GM13977 (cell line): ENCODE results near the gene SEH1L.
"Not testable (repeated sequence)": the region's sequence is repeated elsewhere in the genome, so short reads cannot be mapped to it uniquely, and the experiment has no call there.

Experiments
- DNase-seq: peaks from one replicate; pipeline ENCODE4 v3.0.0; 2012; ENCODE audit warnings: low spot score
- in situ Hi-C: fragments of 300-500 bp; cut with MboI; formaldehyde crosslinking; loops from one replicate; pipeline ENCODE4 v1.12.0; 2022; ENCODE audit warnings: low sequenced_read_pairs, low pct_unique_long_range_greater_than_20kb, mixed read lengths, inconsistent platforms; ENCODE audit not compliant: unreplicated experiment
- TF ChIP-seq, protein P1 (sequence below): IDR thresholded peaks from 2 replicates; pipeline ENCODE4 v1.5.1; 2012; ENCODE audit warnings: mild to moderate bottlenecking, control low read depth; ENCODE audit not compliant: insufficient read depth; ENCODE audit errors: extremely low read depth, missing control alignments

SEH1L gene

DNA sequence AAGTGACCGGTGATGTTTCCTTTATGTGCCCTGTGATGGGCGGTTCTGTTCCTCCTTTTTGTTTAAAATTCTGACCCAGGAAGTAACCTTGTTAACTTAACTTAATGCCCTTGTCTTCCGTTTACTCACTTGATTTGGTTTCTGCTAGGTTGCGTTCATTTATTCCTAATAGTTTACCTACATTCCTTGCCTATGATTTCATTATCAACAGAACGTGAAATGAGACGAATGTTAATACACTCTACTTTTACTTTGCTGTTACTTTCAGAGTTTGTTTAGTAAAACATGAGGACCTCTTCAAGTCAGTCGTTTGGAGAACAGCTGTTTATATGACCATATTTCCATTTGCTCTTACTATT lies 44.0 kb downstream of the SEH1L start:
- no peak for DNase-seq
- in situ Hi-C loops = no loop called here
- TF ChIP-seq, protein P1, sequence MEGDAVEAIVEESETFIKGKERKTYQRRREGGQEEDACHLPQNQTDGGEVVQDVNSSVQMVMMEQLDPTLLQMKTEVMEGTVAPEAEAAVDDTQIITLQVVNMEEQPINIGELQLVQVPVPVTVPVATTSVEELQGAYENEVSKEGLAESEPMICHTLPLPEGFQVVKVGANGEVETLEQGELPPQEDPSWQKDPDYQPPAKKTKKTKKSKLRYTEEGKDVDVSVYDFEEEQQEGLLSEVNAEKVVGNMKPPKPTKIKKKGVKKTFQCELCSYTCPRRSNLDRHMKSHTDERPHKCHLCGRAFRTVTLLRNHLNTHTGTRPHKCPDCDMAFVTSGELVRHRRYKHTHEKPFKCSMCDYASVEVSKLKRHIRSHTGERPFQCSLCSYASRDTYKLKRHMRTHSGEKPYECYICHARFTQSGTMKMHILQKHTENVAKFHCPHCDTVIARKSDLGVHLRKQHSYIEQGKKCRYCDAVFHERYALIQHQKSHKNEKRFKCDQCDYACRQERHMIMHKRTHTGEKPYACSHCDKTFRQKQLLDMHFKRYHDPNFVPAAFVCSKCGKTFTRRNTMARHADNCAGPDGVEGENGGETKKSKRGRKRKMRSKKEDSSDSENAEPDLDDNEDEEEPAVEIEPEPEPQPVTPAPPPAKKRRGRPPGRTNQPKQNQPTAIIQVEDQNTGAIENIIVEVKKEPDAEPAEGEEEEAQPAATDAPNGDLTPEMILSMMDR = no peak

DNA sequence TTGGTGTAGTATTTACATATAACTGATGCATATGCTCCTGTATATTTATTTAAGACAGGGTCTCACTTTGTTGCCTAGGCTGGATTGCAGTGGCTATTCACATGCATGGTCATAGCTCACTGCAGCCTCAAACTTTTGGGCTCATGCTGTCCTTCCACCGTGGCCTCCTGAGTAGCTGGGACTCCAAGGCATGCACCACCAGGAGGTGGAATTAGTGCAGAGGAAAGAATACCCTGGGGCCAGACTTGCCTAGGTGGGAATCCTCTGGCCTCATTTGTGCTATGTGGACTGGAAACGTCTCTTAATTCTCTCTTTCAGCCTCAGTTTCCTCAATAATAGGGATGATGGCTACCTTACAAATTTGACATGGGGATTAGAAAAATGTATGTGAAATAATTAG lies 45.6 kb downstream of the SEH1L start:
- in situ Hi-C loops = no loop called here
- TF ChIP-seq, protein P1 = no peak
- DNase-seq = no peak

DNA sequence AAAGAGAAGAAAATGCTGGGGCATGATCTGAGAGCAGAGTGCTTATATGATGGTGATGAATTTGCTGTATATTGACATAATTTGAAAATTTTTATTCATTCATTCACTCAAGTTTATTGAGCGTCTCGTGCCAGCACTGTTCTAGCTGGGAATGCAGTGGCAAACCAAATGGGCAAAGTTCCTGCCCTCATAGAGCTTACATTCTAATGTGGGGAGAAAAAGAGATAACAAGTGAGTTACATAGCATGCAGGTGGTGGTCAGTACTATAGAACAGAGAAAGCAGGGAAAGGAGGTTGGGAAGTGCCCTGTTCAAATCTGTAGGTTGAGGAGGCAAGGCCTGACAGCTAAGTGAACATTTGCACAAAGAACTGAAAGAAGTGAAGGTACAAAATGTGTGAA lies 47.6 kb downstream of the SEH1L start:
- DNase-seq = no peak
- in situ Hi-C loops = no loop called here
- TF ChIP-seq, protein P1 = no peak

DNA sequence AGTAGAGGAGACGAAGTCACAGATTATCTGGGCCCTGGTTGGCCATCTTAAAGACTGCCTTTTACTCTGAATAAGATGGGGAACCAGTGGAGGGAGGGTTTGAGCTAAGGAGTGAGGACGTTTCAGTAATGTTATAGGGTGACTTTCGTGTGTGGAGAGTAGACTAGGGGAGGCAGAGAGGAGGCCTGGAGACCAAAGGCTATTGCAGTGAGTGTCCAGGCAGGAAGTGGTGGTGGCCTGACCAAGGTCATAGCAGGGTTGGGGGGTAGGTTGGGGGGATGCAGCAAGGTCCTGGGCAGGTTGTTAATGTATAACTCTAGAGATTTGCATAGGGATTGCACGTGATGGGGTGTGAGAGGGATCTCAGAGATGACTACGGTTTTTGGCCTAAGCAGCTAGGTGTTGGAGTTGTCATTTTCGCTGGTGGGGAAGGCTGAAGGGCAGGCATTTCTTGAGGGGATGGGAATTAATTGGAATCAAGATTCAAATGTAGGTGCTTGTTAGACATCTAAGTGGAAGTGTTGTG lies 48.2 kb downstream of the SEH1L start:
- in situ Hi-C loops = no loop called here
- TF ChIP-seq, protein P1 = no peak
- DNase-seq = no peak

DNA sequence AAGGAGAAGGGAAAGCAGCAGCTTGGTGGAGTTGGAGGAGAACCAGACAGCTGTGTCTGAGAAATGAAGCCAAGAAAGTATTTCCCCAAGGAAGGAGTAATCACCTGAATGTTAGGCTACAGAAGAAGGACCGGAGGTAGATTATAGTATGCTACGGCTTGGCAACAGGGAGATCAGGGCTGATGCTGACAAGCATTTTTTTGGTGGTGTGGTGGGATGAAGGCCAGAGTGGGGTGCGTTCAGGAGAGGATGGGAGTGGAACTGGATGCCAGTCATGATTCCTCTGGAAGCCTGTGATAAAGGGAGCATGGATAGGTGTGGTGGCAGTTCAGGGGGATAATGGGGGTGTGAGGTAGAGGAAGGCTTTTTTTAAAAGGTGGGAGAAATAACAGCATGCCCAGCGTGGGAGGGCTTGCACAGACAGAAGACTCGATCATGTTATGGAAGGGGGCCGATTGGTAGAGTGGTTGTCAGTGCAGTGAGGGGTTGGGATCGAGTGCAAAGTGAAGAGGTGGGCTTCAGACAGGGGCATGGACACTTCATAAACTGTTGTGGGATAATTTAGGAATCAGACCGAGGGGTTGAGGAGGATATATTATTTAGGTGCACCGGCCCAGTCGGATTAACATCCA lies 49.0 kb downstream of the SEH1L start:
- no peak for DNase-seq
- in situ Hi-C loops = no loop called here
- TF ChIP-seq, protein P1 = no peak

DNA sequence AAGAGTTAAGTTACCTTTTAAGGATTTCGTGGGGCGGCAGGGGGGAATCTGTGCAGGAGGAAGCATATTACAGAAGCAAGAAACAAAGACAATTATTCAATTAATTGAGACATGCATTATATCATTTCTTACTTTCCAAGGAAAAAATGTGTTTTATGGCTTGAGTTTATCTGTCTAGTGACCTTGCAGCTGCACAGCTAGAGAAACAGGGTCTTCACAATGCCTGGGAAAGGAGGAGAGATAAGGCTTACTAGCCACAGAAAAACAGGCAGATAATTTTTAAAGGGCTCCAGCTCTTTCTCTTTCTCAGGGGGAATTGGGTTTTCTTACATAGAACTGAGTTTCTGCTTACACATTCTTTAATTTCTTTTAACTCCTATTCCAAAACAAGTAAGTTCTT lies 49.5 kb downstream of the SEH1L start:
- DNase-seq, in situ Hi-C loops: not testable (repeated sequence)

DNA sequence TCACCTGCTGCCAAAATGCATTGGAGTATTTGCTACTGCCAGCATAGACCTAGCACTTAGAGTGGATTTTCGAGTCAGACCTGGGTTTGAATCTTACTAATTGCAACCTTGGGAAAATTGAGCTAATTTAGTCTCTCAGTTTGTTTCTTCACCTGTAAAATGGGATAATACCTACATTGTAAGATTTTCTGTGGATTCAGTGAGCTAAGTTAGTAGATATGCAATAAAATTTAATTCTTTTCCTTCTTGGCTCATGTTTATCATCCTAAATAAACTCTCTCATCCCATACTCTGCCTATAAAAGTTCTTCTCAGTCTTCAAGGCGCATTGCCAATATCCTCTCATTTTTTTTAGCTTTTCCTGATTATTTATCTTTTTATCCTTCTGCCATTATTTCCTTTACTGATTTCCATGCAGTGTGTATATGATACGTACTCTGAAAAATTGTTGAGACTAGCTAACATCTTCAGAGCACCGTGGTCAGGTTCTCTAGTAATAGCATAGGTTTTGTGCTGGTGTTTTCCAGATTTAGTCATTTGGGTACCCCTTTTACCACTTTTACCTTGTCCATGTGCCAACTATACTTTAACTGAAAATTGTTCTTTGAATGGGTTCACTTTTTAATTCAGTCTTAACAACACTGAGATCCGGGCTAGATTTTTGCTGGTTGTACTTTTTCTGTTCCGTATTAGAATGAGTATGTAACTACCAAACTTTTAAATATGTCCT lies 50.7 kb downstream of the SEH1L start:
- no peak for DNase-seq
- TF ChIP-seq, protein P1 = no peak
- in situ Hi-C loops = no loop called here
